ENCODE measurements around the gene LRRC49. TPM values are rescaled to one million over a fixed set of nuclear protein-coding genes. Genes with fewer than 3 reads are reported as not detected.
A peak's percentile ranks its signal among the peaks of the same experiment; 100 is the strongest.

The LRRC49 gene
- total and polyA plus RNA-seq, 2 donors (not counting 3 experiments of a cell fraction or from before 2014, with no cell fraction given): 3.0 to 6.6 TPM

GRCh38 chr15:70910958-70911357 lies 18.3 kb downstream of the LRRC49 start:
- Histone ChIP-seq H3K4me2 (ENCODE audit: insufficient read depth, low read length) (no peak overlapping the region), H2AFZ (ENCODE audit: low read depth, low read length) (no peak overlapping the region), H3K36me3 (ENCODE audit: control insufficient read depth in 2 of 2, extremely low read depth in 1 of 2, insufficient read depth in 2 of 2, low read length in 2 of 2) (peaks cover 0 to 2% of the 10 kb centered on the region in 2 experiments), H3K4me1 (ENCODE audit: control insufficient read depth, extremely low read depth, insufficient read depth, low read length) (peaks cover 2% of the 10 kb centered on the region), H3K4me3 (replicated peaks in 1 of 3; ENCODE audit: insufficient read depth in 1 of 3, low read depth in 1 of 3, low read length in 3 of 3) (no peak overlapping the region), H3K79me2 (ENCODE audit: control insufficient read depth, insufficient read depth, low read length) (no peaks in the 10 kb centered on the region), H3K27ac (ENCODE audit: insufficient read depth, low read depth, low read length) (no peak overlapping the region), H4K20me1 (replicated peaks; ENCODE audit: control insufficient read depth, extremely low read depth, insufficient read depth, low read length) (no peaks in the 10 kb centered on the region), H3K9me1 (replicated peaks; ENCODE audit: control insufficient read depth, extremely low read depth, insufficient read depth, low read length) (no peaks in the 10 kb centered on the region), H3K27me3 (ENCODE audit: control insufficient read depth in 2 of 2, insufficient read depth in 2 of 2, low read length in 2 of 2) (no peaks in the 10 kb centered on the region), H3K9me3 (replicated peaks; ENCODE audit: control insufficient read depth, insufficient read depth, low read length) (peaks cover 2% of the 10 kb centered on the region), H3K9ac (replicated peaks; ENCODE audit: extremely low read depth, insufficient read depth, low read length) (no peak overlapping the region)
- intact Hi-C loops (cut with micrococcal nuclease) (no loop called here), dilution Hi-C loops (cut with MboI; ENCODE audit: extremely low pct_ligation_motif_present, low sequenced_read_pairs) (no loop called here)
- FAIRE-seq (no peak), DNase-seq (ENCODE audit: low read depth, low spot score) (no peak)
- BruUV-seq (replicated peaks): no TSS peak
- ChIA-PET CTCF (interaction anchor here (1.1 kb wide), 1 partner anchor 17 kb away, joined by 3 read pairs; no protein-coding TSS in a partner anchor), POLR2A (no interaction called here)
- TF ChIP-seq MAX (IDR thresholded peaks at IDR 0.05; ENCODE audit: insufficient read depth, insufficient read length) (no peak), FOS (IDR thresholded peaks at IDR 0.05; ENCODE audit: borderline replicate concordance, insufficient read depth, low read length) (no peak)

- dilution Hi-C loops (cut with MboI; ENCODE audit: extremely low pct_ligation_motif_present, low sequenced_read_pairs) (no loop called here), intact Hi-C loops (cut with micrococcal nuclease) (no loop called here)
- ChIA-PET POLR2A (no interaction called here), CTCF (interaction anchor here (1.1 kb wide), 1 partner anchor 19 kb away, joined by 3 read pairs; no protein-coding TSS in a partner anchor)
- Histone ChIP-seq H3K4me3 (replicated peaks in 1 of 3; ENCODE audit: insufficient read depth in 1 of 3, low read depth in 1 of 3, low read length in 3 of 3) (no peak overlapping the region), H3K9me1 (replicated peaks; ENCODE audit: control insufficient read depth, extremely low read depth, insufficient read depth, low read length) (no peaks in the 10 kb centered on the region), H3K4me2 (ENCODE audit: insufficient read depth, low read length) (no peak overlapping the region), H3K79me2 (ENCODE audit: control insufficient read depth, insufficient read depth, low read length) (no peaks in the 10 kb centered on the region), H3K4me1 (ENCODE audit: control insufficient read depth, extremely low read depth, insufficient read depth, low read length) (peaks cover 2% of the 10 kb centered on the region), H3K27me3 (ENCODE audit: control insufficient read depth in 2 of 2, insufficient read depth in 2 of 2, low read length in 2 of 2) (no peaks in the 10 kb centered on the region), H3K36me3 (ENCODE audit: control insufficient read depth in 2 of 2, extremely low read depth in 1 of 2, insufficient read depth in 2 of 2, low read length in 2 of 2) (peaks cover 0 to 2% of the 10 kb centered on the region in 2 experiments), H3K9ac (replicated peaks; ENCODE audit: extremely low read depth, insufficient read depth, low read length) (no peak overlapping the region), H4K20me1 (replicated peaks; ENCODE audit: control insufficient read depth, extremely low read depth, insufficient read depth, low read length) (no peaks in the 10 kb centered on the region), H3K9me3 (replicated peaks; ENCODE audit: control insufficient read depth, insufficient read depth, low read length) (peaks cover 2% of the 10 kb centered on the region), H2AFZ (ENCODE audit: low read depth, low read length) (no peak overlapping the region), H3K27ac (ENCODE audit: insufficient read depth, low read depth, low read length) (no peak overlapping the region)
- DNase-seq (ENCODE audit: low read depth, low spot score) (no peak), FAIRE-seq (no peak)
- BruUV-seq (replicated peaks): no TSS peak
- no peak for TF ChIP-seq MYC (IDR thresholded peaks at IDR 0.05; ENCODE audit: low read depth, low read length)
- TF ChIP-seq FOS (IDR thresholded peaks at IDR 0.05; ENCODE audit: borderline replicate concordance, insufficient read depth, low read length): peak; percentile 33
- TF ChIP-seq MAX (IDR thresholded peaks at IDR 0.05; ENCODE audit: insufficient read depth, insufficient read length): no peak
Measured at GRCh38 chr15:70912187-70912586, 19.6 kb downstream of the LRRC49 start.
